DLD1 (cell line): ENCODE data around the gene CTNND2.

Source experiments
- in situ Hi-C: cut with HindIII; loops from 2 replicates; pipeline ENCODE4 v1.10.0; 2017; ENCODE audit warnings: low sequenced_read_pairs

The CTNND2 gene

GRCh38 chr5:11212706-11213105, 691.5 kb downstream of the CTNND2 start:
- in situ Hi-C loops = no loop called here

DNA sequence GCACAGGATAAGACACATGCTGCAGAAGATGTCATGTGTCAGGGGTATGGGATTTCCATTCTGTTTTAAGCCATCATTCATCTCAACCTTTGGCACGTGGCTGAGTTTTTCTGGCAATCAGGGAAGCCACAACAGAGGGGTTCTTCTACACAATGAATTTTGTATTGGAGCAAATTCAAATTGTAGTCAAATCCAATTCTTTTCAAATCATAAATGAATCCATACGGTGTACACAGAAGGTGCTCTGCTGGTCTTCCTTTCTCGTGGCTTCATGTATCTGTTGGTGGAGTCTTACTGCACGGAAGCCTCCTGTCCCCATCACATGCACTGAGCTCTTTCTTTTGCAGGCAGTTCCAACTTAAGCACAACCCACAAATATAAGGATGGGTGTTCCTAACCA, 706.5 kb downstream of the CTNND2 start:
- in situ Hi-C loops = no loop called here

DNA sequence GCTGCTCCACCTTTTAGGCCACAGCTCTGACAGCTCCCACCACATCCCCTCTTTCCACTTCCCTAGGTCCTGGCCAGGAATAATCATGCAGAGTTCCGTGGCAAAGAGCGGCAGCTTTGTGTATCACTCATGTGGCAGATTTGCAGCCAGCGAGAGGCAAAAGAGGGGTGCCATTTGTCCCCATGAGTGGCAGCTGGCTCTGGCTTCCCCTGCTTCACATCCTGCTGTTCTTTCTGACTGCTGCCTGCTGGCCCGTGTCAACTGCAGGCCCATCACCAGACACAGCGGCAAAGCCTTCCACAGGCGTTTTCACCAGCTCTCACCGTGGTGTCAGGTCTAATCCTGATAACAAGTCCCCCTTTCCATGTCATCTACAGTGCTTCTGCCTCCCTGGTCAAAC, 712.6 kb downstream of the CTNND2 start:
- in situ Hi-C loops = no loop called here

DNA sequence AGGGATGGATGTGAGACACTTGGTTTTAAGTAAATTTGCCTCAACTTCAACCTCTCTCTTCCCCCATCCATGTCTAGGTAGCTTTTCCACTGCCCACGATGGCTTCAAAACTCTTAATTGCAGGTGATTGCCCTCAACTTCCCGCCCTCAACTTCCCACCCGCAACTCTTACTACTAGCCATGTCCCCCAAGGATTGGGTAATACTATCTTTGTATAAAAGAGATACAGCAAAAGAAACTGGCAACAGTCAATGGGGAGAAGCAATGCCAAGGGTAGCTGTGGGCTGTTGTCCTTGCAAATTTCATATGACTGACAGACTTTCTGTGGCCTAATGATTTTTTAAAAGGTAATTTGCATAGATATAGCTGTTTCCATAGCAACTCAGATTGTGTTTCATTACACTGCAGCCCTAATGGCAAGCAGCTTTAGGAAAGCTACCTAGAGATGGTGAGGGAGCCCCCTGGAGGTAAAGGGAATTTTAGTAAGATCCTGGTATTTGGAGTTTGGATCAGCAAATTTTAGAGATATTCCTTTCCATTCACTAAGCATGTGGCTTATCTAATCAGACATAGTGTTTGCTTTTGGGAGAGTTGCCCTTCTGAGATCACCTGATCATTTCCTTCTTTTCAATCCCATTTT, 721.7 kb downstream of the CTNND2 start:
- in situ Hi-C loops = no loop called here

GRCh38 chr5:11181940-11182339, 722.3 kb downstream of the CTNND2 start:
- in situ Hi-C loops = no loop called here

DNA sequence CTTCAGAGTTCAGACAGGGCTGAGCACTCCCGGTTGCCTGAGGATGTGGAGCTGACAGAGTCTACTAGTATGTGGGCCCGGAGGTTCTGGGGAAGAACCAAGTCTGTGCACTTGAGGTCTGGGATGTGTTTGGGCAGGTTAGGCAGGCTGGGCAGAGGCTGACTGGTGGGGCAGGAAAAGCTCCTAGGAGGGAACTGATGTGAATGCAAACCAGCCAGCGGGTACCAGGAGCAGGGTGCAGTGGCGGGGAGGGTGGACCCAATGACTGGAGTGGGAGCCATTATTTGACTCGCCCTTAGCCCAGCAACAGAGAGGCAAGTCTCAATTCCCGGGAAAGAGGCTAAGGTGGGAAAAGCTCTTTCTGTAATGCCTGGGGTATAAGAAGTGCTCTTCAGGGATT, 723.4 kb downstream of the CTNND2 start:
- in situ Hi-C loops = no loop called here

- in situ Hi-C loops = no loop called here
These were observed 726.1 kb downstream of the CTNND2 start for GRCh38 chr5:11177999-11178711.

DNA sequence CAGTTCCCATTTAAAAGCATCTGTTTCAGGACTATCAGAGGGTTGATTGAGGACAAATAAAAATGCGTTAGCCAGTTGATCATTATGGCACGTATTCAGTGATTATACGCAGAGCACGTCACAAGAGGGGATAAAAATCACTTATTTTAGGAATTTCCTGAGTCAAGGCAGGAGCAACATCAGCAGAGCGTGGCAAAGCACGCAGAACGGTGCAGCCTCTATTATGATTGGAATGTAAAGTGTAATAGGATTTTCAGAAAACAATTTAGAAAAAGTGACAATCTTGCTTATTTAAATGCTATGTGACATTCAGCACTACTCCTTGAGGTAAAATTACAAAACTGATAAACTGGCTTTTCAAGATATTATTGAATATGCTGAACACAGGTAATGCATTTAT, 729.7 kb downstream of the CTNND2 start:
- in situ Hi-C loops = no loop called here

- in situ Hi-C loops = no loop called here
These were observed 731.8 kb downstream of the CTNND2 start for GRCh38 chr5:11172484-11172883.

DNA sequence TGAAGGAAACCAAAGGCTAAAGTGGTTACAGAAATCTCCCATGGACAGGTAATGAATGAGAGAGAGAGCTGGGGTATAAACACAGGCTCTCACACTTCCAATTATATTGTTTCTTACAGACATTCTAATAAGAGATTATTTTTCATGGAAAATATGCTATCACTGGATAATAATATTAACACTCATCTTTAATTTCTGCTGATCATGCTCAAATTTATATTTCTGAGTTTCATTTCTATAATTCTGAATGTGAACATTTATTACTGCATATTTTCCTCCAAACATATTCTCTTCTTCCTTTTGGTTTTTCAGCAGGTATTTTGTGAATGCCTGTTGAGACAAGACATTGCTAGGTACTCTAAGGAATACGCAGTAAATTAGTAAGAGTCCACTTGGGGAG, 733.0 kb downstream of the CTNND2 start:
- in situ Hi-C loops = no loop called here

DNA sequence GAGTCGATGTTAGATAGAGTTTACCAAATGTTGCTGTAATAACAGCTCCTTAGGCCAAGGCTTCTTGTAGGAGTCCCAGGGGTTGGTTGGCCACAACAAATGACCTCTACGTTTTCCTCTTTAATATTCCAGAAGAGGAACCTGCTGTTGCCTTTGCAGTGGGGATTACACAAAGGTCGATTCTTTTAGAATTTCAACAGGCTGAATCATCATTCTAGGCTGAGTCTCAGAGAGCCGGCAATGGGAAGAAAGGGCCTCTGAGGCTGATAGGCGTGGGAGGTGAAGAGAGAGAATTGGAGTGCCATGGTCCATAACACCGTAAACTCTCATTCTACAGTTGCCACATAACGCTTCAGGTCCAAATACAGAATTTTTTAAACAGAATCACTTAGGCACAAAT, 737.3 kb downstream of the CTNND2 start:
- in situ Hi-C loops = no loop called here

- in situ Hi-C loops = no loop called here
These were observed 739.5 kb downstream of the CTNND2 start for GRCh38 chr5:11164531-11165294.

DNA sequence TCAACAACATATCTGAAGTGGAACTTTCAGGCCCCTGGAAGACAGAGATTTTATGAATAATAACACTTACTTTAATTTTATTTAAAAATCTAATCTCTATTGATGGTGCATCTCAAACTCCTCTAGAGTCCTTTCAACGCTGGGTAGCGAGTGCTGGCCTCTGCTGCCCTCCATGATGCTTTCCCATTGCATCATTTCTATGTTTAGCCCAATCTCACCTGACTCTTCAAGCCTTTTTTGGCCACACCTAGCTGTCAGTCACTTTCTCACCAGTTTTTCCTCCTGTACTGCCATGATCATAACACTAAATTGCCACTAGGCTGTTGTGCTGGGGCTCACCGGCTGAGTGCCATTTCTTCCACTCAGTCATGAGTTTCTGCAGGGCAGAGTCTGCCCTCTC, 747.1 kb downstream of the CTNND2 start:
- in situ Hi-C loops = no loop called here

GRCh38 chr5:11153670-11154382, 750.4 kb downstream of the CTNND2 start:
- in situ Hi-C loops = no loop called here

DNA sequence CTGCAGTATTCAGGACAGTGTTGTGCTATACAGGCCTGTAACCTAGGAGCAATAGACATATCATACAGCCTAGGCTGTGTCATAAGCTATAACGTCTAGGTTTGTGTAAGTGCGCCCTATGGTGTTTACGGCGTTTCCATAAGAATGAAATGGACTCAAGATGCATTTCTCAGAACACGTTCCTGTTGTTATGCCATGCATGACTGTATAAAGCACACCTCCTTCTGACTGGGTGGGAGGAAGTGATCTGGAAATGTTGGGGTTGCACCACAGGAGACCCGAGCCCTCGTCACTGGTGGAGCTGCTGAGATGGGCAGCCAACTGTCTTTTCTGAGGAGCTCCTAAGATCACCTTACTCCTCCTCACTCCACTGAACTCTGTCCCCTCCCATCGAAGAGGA, 751.9 kb downstream of the CTNND2 start:
- in situ Hi-C loops = no loop called here

GRCh38 chr5:11150976-11151375, 753.3 kb downstream of the CTNND2 start:
- in situ Hi-C loops = no loop called here

DNA sequence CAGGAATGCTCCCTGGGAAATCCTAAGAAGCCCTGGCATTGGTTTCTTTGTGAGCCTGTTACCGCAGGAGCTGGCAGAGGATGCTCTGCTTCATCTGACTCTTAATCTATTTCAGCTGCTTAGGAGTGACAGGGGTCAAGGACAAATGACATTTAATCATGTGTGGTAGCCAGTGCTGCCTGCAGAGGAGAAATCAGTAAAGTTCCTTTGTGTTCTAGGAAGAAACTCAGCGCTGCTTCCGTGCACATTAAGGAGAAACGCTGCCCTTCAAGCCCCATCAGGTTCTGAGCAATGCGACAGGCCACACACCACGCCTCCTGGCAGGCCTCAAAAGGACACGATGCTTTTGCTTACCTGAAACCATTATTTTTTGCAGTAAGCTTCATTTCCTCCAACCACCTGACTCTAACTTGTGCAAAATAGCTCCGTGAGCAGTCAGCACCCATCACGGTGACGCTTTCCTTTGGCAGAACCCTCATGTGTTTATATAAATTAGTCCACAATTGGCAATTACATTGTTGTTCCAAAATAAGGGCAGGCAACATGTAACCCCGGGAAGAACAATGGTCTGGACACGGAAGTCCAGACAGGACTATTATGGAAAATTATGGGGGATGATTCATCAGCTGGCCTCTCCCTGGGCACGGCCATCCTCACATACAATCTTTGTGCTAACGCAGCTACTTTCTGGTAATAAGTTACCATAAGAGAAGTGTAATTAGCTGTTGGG, 755.3 kb downstream of the CTNND2 start:
- in situ Hi-C loops = no loop called here

DNA sequence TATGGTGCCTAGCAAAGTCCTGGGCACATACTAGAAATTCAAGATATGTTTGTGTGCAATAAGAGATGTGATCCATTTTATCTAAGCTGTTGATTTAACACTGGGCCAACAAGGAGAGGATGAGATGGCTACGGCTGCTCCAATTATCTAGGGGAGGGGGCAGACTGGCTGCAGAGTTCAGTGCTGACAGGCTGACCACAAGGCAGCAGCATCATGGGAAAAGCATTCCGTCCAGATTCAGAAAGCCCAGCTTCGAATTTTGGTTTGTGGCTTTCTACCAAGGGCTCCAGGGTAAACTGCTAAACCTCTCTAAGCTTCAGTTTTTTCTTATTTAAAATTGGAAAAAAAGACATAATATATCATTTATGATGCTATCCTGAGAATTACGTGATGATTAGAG, 758.1 kb downstream of the CTNND2 start:
- in situ Hi-C loops = no loop called here

GRCh38 chr5:11143456-11144267, 760.6 kb downstream of the CTNND2 start:
- in situ Hi-C loops = no loop called here
